ENCODE data around the gene HDGFL2.
"Not testable (repeated sequence)": the region's sequence is repeated elsewhere in the genome, so short reads cannot be mapped to it uniquely, and the experiment has no call there.

The HDGFL2 gene

DNA sequence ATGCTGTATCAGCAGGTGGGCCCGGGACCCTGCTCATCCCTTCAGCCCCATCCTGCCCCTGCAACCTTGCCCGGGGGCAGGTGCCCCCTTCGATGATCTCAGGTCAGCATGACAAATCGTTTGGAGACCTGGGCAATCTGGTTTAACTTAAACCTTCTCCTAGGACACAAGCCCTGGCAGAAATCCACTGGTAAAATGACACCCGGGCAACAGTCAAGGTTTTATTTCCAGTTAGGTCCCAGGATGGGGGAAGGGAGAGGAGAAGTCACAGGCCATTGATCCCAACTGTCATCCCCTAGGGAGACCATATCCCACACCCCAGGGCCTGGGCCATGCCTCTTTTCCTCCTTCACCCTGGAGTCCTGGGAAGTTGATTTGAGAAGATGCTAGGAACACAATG lies 64.7 kb downstream of the HDGFL2 start:
- DNase-seq, result no peak

- no peak for DNase-seq
Measured at GRCh38 chr19:4537953-4538600, 66.0 kb downstream of the HDGFL2 start.

- DNase-seq, result no peak
Measured at GRCh38 chr19:4538601-4538954, 66.5 kb downstream of the HDGFL2 start.

DNA sequence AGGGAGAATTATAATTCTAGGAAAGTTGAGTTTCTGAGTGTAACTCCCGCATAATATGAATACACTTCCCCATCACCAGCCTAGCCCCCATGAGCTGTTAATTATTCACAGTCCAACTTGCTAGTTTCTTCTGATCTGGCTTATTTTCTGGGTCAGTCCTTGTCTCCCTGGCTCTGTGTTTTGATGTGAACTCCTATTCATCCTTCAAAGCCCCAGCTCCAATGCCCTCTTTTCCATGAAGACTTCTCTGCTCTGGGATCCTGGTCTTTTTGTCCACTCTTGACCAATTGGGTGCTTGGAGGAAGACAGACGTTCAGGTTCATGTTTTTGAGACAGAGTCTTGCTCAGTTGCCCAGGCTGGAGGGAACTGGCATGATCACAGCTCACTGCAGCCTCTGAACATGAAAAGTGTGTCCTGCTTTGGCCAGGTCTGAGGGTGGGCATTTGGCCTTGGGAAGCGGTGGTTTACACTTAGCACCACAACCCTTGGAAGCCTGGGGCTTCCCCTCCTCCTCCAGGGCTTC lies 67.1 kb downstream of the HDGFL2 start:
- DNase-seq, result no peak

GRCh38 chr19:4539693-4540581 lies 67.8 kb downstream of the HDGFL2 start, which contains the start of gene LRG1:
Gene LRG1 (minus strand): TSS chr19:4540036. CDS start chr19:4540013, 23 bp downstream.
- DNase-seq, result no peak

DNA sequence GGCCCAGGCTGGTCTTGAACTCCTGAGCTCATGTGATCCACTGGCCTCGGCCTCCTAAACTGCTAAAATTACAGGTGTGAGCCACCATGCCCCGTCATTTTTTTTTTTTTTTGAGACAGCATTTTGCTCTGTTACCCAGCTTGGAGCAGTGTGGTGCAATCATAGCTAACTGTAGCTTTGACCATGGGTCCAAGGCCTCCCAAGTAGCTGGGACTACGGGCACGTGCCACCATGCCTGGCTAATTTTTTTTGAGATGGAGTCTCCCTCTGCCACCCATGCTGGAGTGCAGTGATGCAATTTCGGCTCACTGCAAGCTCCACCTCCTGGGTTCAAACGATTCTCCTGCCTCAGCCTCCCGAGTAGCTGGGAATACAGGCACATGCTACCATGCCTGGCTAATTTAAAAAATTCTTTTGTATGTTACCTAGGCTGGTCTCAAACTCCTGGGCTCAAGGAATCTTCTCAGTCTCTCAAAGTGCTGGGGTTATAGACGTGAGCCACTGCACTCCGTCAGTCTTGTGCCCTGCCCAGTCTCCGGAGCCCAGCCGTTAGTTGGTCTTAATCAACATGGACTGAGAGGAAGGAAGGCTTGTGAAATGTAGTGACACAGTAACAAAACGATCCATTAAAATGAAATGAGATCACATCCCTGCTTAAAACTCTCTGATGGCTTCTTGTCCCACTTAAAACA lies 69.2 kb downstream of the HDGFL2 start:
- DNase-seq, result no peak

GRCh38 chr19:4541806-4542145 lies 69.7 kb downstream of the HDGFL2 start:
- not testable (repeated sequence) for DNase-seq

- DNase-seq, result no peak
Measured at GRCh38 chr19:4542896-4543841, 71.1 kb downstream of the HDGFL2 start.

DNA sequence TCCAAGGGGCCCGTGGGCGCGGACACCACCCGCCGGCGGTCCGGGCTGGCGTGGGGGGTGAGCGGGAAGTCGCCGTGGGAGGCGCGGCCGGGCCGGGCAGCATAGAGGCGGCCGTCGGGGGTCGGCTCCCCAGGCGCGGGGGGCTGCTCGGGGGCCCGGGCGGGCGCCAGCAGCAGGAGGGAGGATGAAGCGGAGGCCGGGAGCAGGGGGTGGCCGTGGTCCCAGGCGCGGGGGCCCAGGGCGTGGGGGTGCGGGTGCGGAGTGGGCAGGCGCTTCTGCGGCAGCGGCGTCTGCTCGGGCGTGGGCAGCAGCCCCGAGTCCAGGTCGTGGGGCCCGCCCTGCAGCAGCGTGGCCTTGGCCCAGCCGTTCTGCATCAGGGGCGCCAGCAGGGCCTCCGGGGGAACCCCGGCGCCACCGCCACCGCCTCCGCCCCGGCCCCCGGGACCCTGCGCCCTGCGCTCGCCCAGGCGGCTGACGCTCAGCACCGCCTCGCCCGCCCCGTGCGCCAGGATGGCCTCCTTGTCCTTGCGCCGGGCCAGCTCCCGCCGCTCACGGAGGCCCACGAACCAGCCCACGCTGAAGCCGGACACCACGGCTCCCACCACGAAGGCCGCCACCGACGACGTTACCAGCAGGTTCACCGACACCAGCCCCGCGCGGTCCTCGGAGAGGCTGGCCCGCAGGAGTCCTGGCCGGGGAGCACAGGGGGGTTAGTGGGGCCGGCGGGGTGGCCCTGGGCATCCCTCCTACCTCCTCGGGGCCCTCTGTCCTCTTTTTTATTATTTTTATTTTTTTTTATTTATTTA lies 71.9 kb downstream of the HDGFL2 start:
- no peak for DNase-seq

GRCh38 chr19:4547303-4548237 lies 75.5 kb downstream of the HDGFL2 start:
- DNase-seq, result no peak

DNA sequence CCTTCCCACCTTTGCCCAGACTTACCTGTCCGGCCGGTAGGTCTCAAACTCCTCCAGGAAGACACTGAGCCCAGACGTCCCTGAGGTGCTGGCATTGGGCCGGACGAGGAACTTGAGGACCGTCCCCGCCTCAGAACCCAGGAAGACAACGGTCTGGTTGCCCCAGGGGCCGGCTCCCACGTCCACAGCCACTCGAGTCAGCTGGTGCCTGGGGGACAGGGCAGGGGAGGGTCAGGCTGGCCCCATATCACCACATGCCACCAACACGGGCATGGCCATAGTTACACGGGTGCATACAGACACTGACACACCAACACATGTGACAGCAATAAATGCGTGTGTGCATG lies 76.1 kb downstream of the HDGFL2 start:
- no peak for DNase-seq

GRCh38 chr19:4550018-4550417 lies 77.9 kb downstream of the HDGFL2 start:
- no peak for DNase-seq

- DNase-seq, result no peak
Measured at GRCh38 chr19:4550479-4551050, 78.5 kb downstream of the HDGFL2 start.

Measured in retina (tissue), 1 donor.